Neural crest cell (in vitro differentiated cells): ENCODE results near the gene SMIM33. TPM values are rescaled to one million over a fixed set of nuclear protein-coding genes. Genes with fewer than 3 reads are reported as not detected.

ENCODE experiments used
- DNase-seq: peaks from one replicate; pipeline ENCODE4 v3.0.0; 2021; ENCODE audit warnings: low read depth, mixed read lengths, low spot score
- H3K27ac Mint-ChIP-seq: one replicate; pipeline ENCODE4 v1.8.0; 2021; ENCODE audit warnings: mild to moderate bottlenecking, mixed read lengths; ENCODE audit not compliant: unreplicated experiment
- H3K27me3 Mint-ChIP-seq: 2 replicates; pipeline ENCODE4 v1.8.0; 2021; ENCODE audit warnings: low read depth, mild to moderate bottlenecking, mixed read lengths
- H3K36me3 Mint-ChIP-seq: 2 replicates; pipeline ENCODE4 v1.8.0; 2021; ENCODE audit warnings: low read depth, mild to moderate bottlenecking, mixed read lengths
- H3K4me1 Mint-ChIP-seq: 2 replicates; pipeline ENCODE4 v1.8.0; 2021; ENCODE audit warnings: mixed read lengths
- H3K4me3 Mint-ChIP-seq: one replicate; pipeline ENCODE4 v1.8.0; 2021; ENCODE audit warnings: mild to moderate bottlenecking, mixed read lengths
- H3K9me3 Mint-ChIP-seq: 2 replicates; pipeline ENCODE4 v1.8.0; 2021; ENCODE audit warnings: mixed read lengths
- total RNA-seq: library from RNA; stranded (reverse); gene quantifications from 2 replicates; pipeline ENCODE4 v1.2.1, GENCODE V29; 2021
- TF ChIP-seq, protein P1 (sequence below): fragments of 200-600 bp; sonication (generic); conservative IDR thresholded peaks from 2 replicates; pipeline ENCODE4 v1.5.0; 2021; ENCODE audit warnings: antibody characterized with exemption, mild to moderate bottlenecking

SMIM33 gene
- total RNA-seq, 1 donor from 2014 or later, result not detected

DNA sequence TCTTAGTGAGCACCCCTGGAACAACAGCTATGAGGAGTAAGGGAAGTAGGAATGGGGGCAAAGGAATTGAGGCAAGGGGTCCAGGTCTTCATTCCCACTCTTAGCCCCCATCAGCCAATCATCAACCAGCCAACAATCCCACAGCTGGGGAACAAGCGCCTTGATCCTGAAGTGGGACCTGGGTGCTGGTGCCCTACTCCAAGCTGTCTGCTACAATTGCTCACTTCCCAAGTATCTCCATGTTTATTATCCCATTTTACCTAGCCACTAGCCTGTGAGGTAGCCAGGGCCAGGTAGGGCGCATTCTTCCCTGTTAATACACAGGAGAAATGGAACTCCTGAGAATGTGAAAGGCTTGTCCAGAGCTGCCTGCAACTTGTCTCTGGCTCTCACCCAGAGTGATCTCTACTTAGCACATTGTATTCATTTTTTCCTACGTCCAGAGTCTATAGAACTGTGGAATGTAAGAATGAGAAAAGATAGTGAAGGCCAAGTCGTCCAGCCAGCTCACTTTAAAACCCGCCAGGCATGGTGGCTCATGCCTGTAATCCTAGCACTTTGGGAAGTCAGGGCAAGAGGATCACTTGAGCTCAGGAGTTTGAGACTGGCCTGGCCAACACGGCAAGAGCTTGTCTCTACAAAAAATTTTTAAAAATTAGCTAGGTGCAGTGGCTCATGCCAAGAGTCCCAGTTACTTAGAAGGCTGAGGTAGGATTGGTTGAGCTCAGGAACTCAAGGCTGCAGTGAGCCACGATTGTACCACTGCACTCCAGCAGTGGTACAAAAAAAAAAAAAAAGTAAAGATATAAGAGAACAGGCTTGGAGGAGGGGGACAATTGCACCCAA is 25.3 kb upstream of the SMIM33 start:
- Mint-ChIP-seq H3K27ac (no peak overlapping the region), H3K4me1 (no peaks in the 10 kb centered on the region), H3K4me3 (no peak overlapping the region), H3K27me3 (peaks cover 20% of the 10 kb centered on the region), H3K36me3 (no peaks in the 10 kb centered on the region), H3K9me3 (no peaks in the 10 kb centered on the region)
- no peak for DNase-seq
- TF ChIP-seq, protein P1, sequence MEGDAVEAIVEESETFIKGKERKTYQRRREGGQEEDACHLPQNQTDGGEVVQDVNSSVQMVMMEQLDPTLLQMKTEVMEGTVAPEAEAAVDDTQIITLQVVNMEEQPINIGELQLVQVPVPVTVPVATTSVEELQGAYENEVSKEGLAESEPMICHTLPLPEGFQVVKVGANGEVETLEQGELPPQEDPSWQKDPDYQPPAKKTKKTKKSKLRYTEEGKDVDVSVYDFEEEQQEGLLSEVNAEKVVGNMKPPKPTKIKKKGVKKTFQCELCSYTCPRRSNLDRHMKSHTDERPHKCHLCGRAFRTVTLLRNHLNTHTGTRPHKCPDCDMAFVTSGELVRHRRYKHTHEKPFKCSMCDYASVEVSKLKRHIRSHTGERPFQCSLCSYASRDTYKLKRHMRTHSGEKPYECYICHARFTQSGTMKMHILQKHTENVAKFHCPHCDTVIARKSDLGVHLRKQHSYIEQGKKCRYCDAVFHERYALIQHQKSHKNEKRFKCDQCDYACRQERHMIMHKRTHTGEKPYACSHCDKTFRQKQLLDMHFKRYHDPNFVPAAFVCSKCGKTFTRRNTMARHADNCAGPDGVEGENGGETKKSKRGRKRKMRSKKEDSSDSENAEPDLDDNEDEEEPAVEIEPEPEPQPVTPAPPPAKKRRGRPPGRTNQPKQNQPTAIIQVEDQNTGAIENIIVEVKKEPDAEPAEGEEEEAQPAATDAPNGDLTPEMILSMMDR, result no peak

- Mint-ChIP-seq H3K9me3 (no peaks in the 10 kb centered on the region), H3K4me1 (no peaks in the 10 kb centered on the region), H3K4me3 (no peak overlapping the region), H3K27ac (no peak overlapping the region), H3K36me3 (no peaks in the 10 kb centered on the region), H3K27me3 (peaks cover 20% of the 10 kb centered on the region)
- no peak for DNase-seq
- TF ChIP-seq, protein P1, result no peak
These were observed 23.6 kb upstream of the SMIM33 start for GRCh38 chr5:139446956-139447779.

DNA sequence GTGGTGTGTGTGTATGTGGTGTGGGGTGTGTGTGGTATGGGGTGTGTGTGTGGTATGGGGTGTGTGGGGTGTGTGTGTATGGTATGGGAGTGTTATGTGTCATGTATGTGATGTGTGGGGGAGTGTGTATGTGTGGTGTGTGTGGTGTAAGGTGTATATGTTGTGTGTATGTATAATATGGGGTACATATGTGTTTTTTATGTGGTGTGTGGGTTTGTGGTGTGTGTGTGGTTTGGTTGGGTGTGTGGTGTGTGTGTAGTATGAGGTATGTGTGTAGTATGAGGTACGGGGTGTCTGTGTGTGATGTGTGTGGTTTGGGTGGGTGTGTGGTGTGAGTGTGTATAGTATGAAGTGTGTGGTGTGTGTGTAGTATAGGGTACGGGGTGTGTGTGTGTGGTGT is 19.6 kb upstream of the SMIM33 start:
- Mint-ChIP-seq H3K4me3 (no peak overlapping the region), H3K36me3 (no peaks in the 10 kb centered on the region), H3K4me1 (no peaks in the 10 kb centered on the region), H3K27me3 (peaks cover 13% of the 10 kb centered on the region), H3K27ac (no peak overlapping the region), H3K9me3 (no peaks in the 10 kb centered on the region)
- DNase-seq, result no peak
- TF ChIP-seq, protein P1, result no peak

GRCh38 chr5:139451878-139452660 is 18.7 kb upstream of the SMIM33 start:
- Mint-ChIP-seq H3K9me3 (no peaks in the 10 kb centered on the region), H3K36me3 (no peaks in the 10 kb centered on the region), H3K4me1 (no peaks in the 10 kb centered on the region), H3K27ac (no peak overlapping the region), H3K27me3 (peaks cover 12% of the 10 kb centered on the region), H3K4me3 (no peak overlapping the region)
- TF ChIP-seq, protein P1, result no peak
- DNase-seq, result no peak
